Liver (tissue), 3 donors: ENCODE results near the gene SLIT3.

Experiments
- EGR1 ChIP-seq, 2 donors: IDR thresholded peaks; 2 replicates each; pipeline ENCODE4 v1.6.1; 2016 to 2018; ENCODE audit warnings: antibody characterized with exemption in 2 of 2, low read depth in 2 of 2
- FOXA2 ChIP-seq: IDR thresholded peaks from 2 replicates; pipeline ENCODE4 v1.6.1; 2016; ENCODE audit warnings: antibody characterized with exemption
- GABPA ChIP-seq, 2 donors: IDR thresholded peaks in 1 of 2; conservative IDR thresholded peaks in 1 of 2; 2 replicates each; pipeline ENCODE4 v1.6.1; 2016; ENCODE audit warnings: antibody characterized with exemption in 2 of 2, mild to moderate bottlenecking in 1 of 2, moderate library complexity in 1 of 2
- JUND ChIP-seq, 2 donors: IDR thresholded peaks; 2 replicates each; pipeline ENCODE4 v1.6.1; 2016; ENCODE audit warnings: antibody characterized with exemption in 2 of 2
- RAD21 ChIP-seq, 2 donors: IDR thresholded peaks; 2 replicates each; pipeline ENCODE4 v1.6.1; 2016; ENCODE audit warnings: antibody characterized with exemption in 2 of 2, mild to moderate bottlenecking in 2 of 2
- RXRA ChIP-seq, 2 donors: IDR thresholded peaks; 2 replicates each; pipeline ENCODE4 v1.6.1; 2017 to 2018; ENCODE audit warnings: antibody characterized with exemption in 2 of 2, mild to moderate bottlenecking in 1 of 2
- TAF1 ChIP-seq: conservative IDR thresholded peaks from 2 replicates; pipeline ENCODE4 v1.6.1; 2016; ENCODE audit warnings: antibody characterized with exemption, mild to moderate bottlenecking
- YY1 ChIP-seq: IDR thresholded peaks from 2 replicates; pipeline ENCODE4 v1.6.1; 2016; ENCODE audit warnings: antibody characterized with exemption, mild to moderate bottlenecking
- TF ChIP-seq, protein P1 (sequence below): fragments of 150-350 bp; IDR thresholded peaks from 2 replicates; pipeline ENCODE4 v1.5.1; 2017; ENCODE audit warnings: improper control_type of control experiment, low read depth, low read length; ENCODE audit not compliant: missing input control
- TF ChIP-seq, protein P2 (sequence below): IDR thresholded peaks from 2 replicates; pipeline ENCODE4 v1.6.1; 2016; ENCODE audit warnings: antibody characterized with exemption
- TF ChIP-seq, protein P3 (sequence below): IDR thresholded peaks from 2 replicates; pipeline ENCODE4 v1.6.1; 2016; ENCODE audit warnings: antibody characterized with exemption
- donor health status: healthy.
- donor health status: healthy.

DNA sequence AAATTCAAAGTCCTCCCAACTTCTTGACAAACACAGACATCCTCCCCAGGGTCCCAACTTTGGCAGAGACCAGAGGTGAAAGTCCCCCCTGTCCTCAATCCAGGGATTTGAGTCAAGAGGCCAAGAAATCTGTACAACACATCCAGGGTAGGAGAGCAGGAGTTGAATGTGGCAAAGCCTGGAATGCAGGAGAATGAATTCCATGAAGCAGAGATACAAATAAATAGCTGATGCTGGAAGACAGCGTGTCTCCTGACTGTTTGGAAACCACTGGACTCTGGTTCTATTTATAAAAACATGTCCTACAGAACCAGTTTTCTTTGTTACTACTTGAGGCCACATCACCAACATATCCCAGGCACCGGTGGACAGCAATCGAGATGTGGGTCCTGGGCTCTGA lies 43.7 kb upstream of the SLIT3 start:
- TF ChIP-seq YY1: no peak
- TF ChIP-seq, protein P1, sequence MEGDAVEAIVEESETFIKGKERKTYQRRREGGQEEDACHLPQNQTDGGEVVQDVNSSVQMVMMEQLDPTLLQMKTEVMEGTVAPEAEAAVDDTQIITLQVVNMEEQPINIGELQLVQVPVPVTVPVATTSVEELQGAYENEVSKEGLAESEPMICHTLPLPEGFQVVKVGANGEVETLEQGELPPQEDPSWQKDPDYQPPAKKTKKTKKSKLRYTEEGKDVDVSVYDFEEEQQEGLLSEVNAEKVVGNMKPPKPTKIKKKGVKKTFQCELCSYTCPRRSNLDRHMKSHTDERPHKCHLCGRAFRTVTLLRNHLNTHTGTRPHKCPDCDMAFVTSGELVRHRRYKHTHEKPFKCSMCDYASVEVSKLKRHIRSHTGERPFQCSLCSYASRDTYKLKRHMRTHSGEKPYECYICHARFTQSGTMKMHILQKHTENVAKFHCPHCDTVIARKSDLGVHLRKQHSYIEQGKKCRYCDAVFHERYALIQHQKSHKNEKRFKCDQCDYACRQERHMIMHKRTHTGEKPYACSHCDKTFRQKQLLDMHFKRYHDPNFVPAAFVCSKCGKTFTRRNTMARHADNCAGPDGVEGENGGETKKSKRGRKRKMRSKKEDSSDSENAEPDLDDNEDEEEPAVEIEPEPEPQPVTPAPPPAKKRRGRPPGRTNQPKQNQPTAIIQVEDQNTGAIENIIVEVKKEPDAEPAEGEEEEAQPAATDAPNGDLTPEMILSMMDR: no peak
- TF ChIP-seq TAF1: no peak
- no peak for TF ChIP-seq FOXA2
- TF ChIP-seq JUND (IDR thresholded peaks at IDR 0.05): no peak
- no peak for TF ChIP-seq EGR1 (IDR thresholded peaks at IDR 0.05; ENCODE audit: low read depth in 2 of 2)
- TF ChIP-seq, protein P2, sequence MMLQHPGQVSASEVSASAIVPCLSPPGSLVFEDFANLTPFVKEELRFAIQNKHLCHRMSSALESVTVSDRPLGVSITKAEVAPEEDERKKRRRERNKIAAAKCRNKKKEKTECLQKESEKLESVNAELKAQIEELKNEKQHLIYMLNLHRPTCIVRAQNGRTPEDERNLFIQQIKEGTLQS: no peak
- TF ChIP-seq, protein P3, sequence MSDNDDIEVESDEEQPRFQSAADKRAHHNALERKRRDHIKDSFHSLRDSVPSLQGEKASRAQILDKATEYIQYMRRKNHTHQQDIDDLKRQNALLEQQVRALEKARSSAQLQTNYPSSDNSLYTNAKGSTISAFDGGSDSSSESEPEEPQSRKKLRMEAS: no peak
- TF ChIP-seq RXRA (IDR thresholded peaks at IDR 0.05): no peak
- no peak for TF ChIP-seq RAD21 (IDR thresholded peaks at IDR 0.05)
- no peak for TF ChIP-seq GABPA (IDR thresholded peaks at IDR 0.05 in 1 of 2, conservative IDR thresholded peaks at IDR 0.05 in 1 of 2)
